Measurements from ENCODE around the gene WDHD1. TPM values are rescaled to one million over a fixed set of nuclear protein-coding genes. Genes with fewer than 3 reads are reported as not detected.

Gene WDHD1
- total and polyA plus RNA-seq, 2 of the 4 experiments (the other 2 are of a cell fraction): 4.4 to 13.1 TPM

- no peak overlapping the region for H3K23ac ChIP-seq (ENCODE audit: low read depth, low read length)
- no peak overlapping the region for H2AK5ac ChIP-seq (ENCODE audit: low read depth, low read length)
- no peak overlapping the region for H4K5ac ChIP-seq (ENCODE audit: low read depth, low read length)
- DNase-seq: no peak
- H4K91ac ChIP-seq (ENCODE audit: insufficient read depth, low read depth, low read length): no peak overlapping the region
- H3K9me1 ChIP-seq (ENCODE audit: insufficient read depth, low read length): no peaks in the 10 kb centered on the region
- H3K56ac ChIP-seq (ENCODE audit: extremely low read depth, insufficient read depth, low read length): no peak overlapping the region
- in situ Hi-C loops (cut with MboI; ENCODE audit: low sequenced_read_pairs) (no loop called here), dilution Hi-C loops (cut with HindIII; ENCODE audit: low sequenced_read_pairs, unreplicated experiment) (no loop called here), intact Hi-C loops (cut with micrococcal nuclease) (no loop called here)
- no peaks in the 10 kb centered on the region for H3K79me1 ChIP-seq (ENCODE audit: low read depth in 1 of 2, low read length in 2 of 2)
- H3K9me3 ChIP-seq (ENCODE audit: control insufficient read depth, insufficient read depth, low read length): no peaks in the 10 kb centered on the region
- H2BK5ac ChIP-seq (ENCODE audit: low read depth, low read length, poor library complexity, severe bottlenecking): no peak overlapping the region
- no CpG with 5 or more reads among the region's 1 CpG for WGBS, 2 experiments (ENCODE audit: extremely low coverage in 2 of 2, insufficient read length in 1 of 2)
- TF ChIP-seq CEBPB (IDR thresholded peaks at IDR 0.05; ENCODE audit: low read depth, low read length) (no peak), CHD1 (IDR thresholded peaks at IDR 0.05; ENCODE audit: low read depth, low read length) (no peak), ELK1 (IDR thresholded peaks at IDR 0.05; ENCODE audit: borderline replicate concordance, low read depth, low read length) (no peak), BHLHE40 (IDR thresholded peaks at IDR 0.05; ENCODE audit: low read depth, low read length) (no peak), MAZ (IDR thresholded peaks at IDR 0.05; ENCODE audit: borderline replicate concordance, low read depth, low read length) (no peak), FOS (IDR thresholded peaks at IDR 0.05; ENCODE audit: low read depth, low read length) (no peak), MAFK (IDR thresholded peaks at IDR 0.05; ENCODE audit: low read depth, low read length) (no peak), POLR2A (IDR thresholded peaks at IDR 0.05; ENCODE audit: low read depth, low read length) (no peak), SMC3 (IDR thresholded peaks at IDR 0.05; ENCODE audit: low read depth, low read length) (no peak), CTCF (conservative IDR thresholded peaks at IDR 0.05; ENCODE audit: low read depth, low read length) (no peak), NFE2L2 (IDR thresholded peaks at IDR 0.05; ENCODE audit: low read depth, low read length) (no peak), RCOR1 (IDR thresholded peaks at IDR 0.05; ENCODE audit: insufficient replicate concordance, low read length) (no peak)
- H2BK20ac ChIP-seq (ENCODE audit: low read depth, low read length): no peak overlapping the region
- ATAC-seq (ENCODE audit: low read depth): no peak
- H3K18ac ChIP-seq (ENCODE audit: low read depth, low read length): no peak overlapping the region
- no peaks in the 10 kb centered on the region for H3K36me3 ChIP-seq (ENCODE audit: control insufficient read depth, insufficient read depth, low read length)
- H3K4me2 ChIP-seq (ENCODE audit: low read depth, low read length): no peak overlapping the region
- H3K14ac ChIP-seq (replicated peaks; ENCODE audit: low read depth, low read length): no peak overlapping the region
- no peaks in the 10 kb centered on the region for H4K20me1 ChIP-seq (ENCODE audit: insufficient read depth, low read length)
- H3K4ac ChIP-seq (ENCODE audit: low read depth, low read length): no peak overlapping the region
- H2BK120ac ChIP-seq (ENCODE audit: low read depth, low read length): no peak overlapping the region
- no TSS peak for BruUV-seq (replicated peaks)
- no peak overlapping the region for H3K9ac ChIP-seq (ENCODE audit: low read depth, low read length)
- POLR2A ChIA-PET (ENCODE audit: unreplicated experiment): no interaction called here
- H4K8ac ChIP-seq (ENCODE audit: low read depth in 2 of 2, low read length in 2 of 2): no peak overlapping the region
- no peak overlapping the region for H2AK9ac ChIP-seq (replicated peaks; ENCODE audit: low read depth, low read length, poor library complexity)
- H3K27ac ChIP-seq (ENCODE audit: insufficient read depth, low read length): no peak overlapping the region
- no peaks in the 10 kb centered on the region for H3K4me1 ChIP-seq (ENCODE audit: control insufficient read depth, insufficient read depth, low read length)
- H2BK15ac ChIP-seq (ENCODE audit: low read depth, low read length): no peak overlapping the region
- H2AFZ ChIP-seq (replicated peaks; ENCODE audit: low read length, poor library complexity): no peak overlapping the region
- no peak overlapping the region for H3K4me3 ChIP-seq (ENCODE audit: insufficient read depth, low read depth, low read length)
- H3K27me3 ChIP-seq (ENCODE audit: control insufficient read depth, insufficient read depth, low read length): no peaks in the 10 kb centered on the region
- CTCF ChIA-PET: no interaction called here
These were observed 110.8 kb downstream of the WDHD1 start for GRCh38 chr14:54916101-54916500.

All from IMR-90 (cell line).